Ishikawa (cell line): ENCODE data around the gene RFNG.

Experiments used
- CEBPB ChIP-seq: IDR thresholded peaks from 2 replicates; pipeline ENCODE4 v1.6.1; 2012
- CREB1 ChIP-seq: IDR thresholded peaks from 2 replicates; pipeline ENCODE4 v1.6.1; 2012; ENCODE audit warnings: low read depth
- EGR1 ChIP-seq: IDR thresholded peaks from 2 replicates; pipeline ENCODE4 v1.6.1; 2012
- EP300 ChIP-seq: IDR thresholded peaks from 2 replicates; pipeline ENCODE4 v1.6.1; 2012; ENCODE audit warnings: borderline replicate concordance
- FOXM1 ChIP-seq: IDR thresholded peaks from 2 replicates; pipeline ENCODE4 v1.6.1; 2012; ENCODE audit warnings: low read depth, borderline replicate concordance
- MAX ChIP-seq: IDR thresholded peaks from 2 replicates; pipeline ENCODE4 v1.6.1; 2012
- NFIC ChIP-seq: IDR thresholded peaks from 2 replicates; pipeline ENCODE4 v1.6.1; 2012
- RAD21 ChIP-seq: IDR thresholded peaks from 2 replicates; pipeline ENCODE4 v1.6.1; 2012; ENCODE audit warnings: low read depth
- REST ChIP-seq: IDR thresholded peaks from 2 replicates; pipeline ENCODE4 v1.6.1; 2012; ENCODE audit warnings: low read depth, mild to moderate bottlenecking
- TAF1 ChIP-seq: IDR thresholded peaks from 2 replicates; pipeline ENCODE4 v1.6.1; 2012; ENCODE audit warnings: low read depth, mild to moderate bottlenecking
- TCF12 ChIP-seq: IDR thresholded peaks from 2 replicates; pipeline ENCODE4 v1.6.1; 2012; ENCODE audit warnings: low read depth
- TEAD4 ChIP-seq: IDR thresholded peaks from 2 replicates; pipeline ENCODE4 v1.6.1; 2012
- USF1 ChIP-seq: IDR thresholded peaks from 2 replicates; pipeline ENCODE4 v1.6.1; 2012
- YY1 ChIP-seq: IDR thresholded peaks from 2 replicates; pipeline ENCODE4 v1.6.1; 2012; ENCODE audit warnings: low read depth
- ZBTB7A ChIP-seq: IDR thresholded peaks from 2 replicates; pipeline ENCODE4 v1.6.1; 2012; ENCODE audit warnings: low read depth

Gene RFNG

GRCh38 chr17:82055023-82055964, 3.7 kb upstream of the RFNG start:
- TF ChIP-seq FOXM1 (no peak), REST (no peak), NFIC (no peak), USF1 (no peak)

GRCh38 chr17:82054351-82055022, 2.9 kb upstream of the RFNG start:
- TF ChIP-seq CREB1 (no peak), NFIC (no peak), YY1 (no peak), TEAD4 (no peak), FOXM1 (no peak), TCF12 (no peak), MAX (no peak), CEBPB (no peak), USF1 (no peak), EGR1 (no peak), TAF1 (no peak), ZBTB7A (no peak)

- TF ChIP-seq TCF12 (no peak), FOXM1 (no peak), YY1 (no peak), RAD21 (no peak), REST (no peak)
Measured at GRCh38 chr17:82053556-82054263, 2.1 kb upstream of the RFNG start.

GRCh38 chr17:82053130-82053529, 1.5 kb upstream of the RFNG start:
- TF ChIP-seq YY1 (no peak), CREB1 (no peak), NFIC (no peak), FOXM1 (no peak)

GRCh38 chr17:82052638-82053059, 1.0 kb upstream of the RFNG start:
- TF ChIP-seq TCF12 (no peak), NFIC (no peak), TAF1 (no peak), CEBPB (no peak), ZBTB7A (no peak), EP300 (no peak), RAD21 (no peak), CREB1 (no peak), TEAD4 (no peak), MAX (no peak), REST (no peak), FOXM1 (no peak), YY1 (no peak), USF1 (no peak), EGR1 (no peak)
